ENCODE data around the gene HS6ST2. TPM values are rescaled to one million over a fixed set of nuclear protein-coding genes. Genes with fewer than 3 reads are reported as not detected.

Gene HS6ST2
- polyA plus RNA-seq, 1 donor (not counting 4 experiments of a cell fraction or from before 2014, with no cell fraction given), result 0.43 TPM

DNA sequence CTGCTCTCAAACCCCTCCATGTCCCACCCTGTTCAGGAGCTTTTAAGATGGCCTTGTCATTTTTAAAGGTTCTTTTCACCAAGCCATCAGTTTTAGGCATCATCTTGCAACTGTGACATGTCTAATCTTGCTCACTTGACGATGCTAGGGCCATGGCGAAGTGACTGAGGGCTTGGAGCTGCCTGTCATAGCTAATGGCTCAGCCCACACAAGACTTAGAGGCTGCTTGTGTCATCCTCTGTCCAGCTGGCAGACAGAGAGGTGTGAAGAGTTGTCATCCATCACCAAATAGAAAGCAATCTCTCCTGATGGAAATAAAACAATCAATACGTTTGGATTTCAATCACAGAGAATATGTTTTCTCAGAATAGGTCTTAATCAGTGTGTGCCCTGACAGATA is 194.9 kb downstream of the HS6ST2 start:
- FAIRE-seq (no peak), DNase-seq (ENCODE audit: low read depth, low spot score) (no peak)
- Histone ChIP-seq H3K36me3 (ENCODE audit: control insufficient read depth in 2 of 2, extremely low read depth in 1 of 2, insufficient read depth in 2 of 2, low read length in 2 of 2) (no peaks in the 10 kb centered on the region), H3K79me2 (ENCODE audit: control insufficient read depth, insufficient read depth, low read length) (no peaks in the 10 kb centered on the region), H3K4me3 (ENCODE audit: control insufficient read depth in 2 of 3, extremely low read depth in 1 of 3, insufficient read depth in 2 of 3, low read depth in 1 of 3, low read length in 3 of 3) (no peak overlapping the region), H3K4me2 (ENCODE audit: control insufficient read depth, extremely low read depth, insufficient read depth, low read depth, low read length) (no peak overlapping the region), H3K9ac (ENCODE audit: control insufficient read depth, extremely low read depth, insufficient read depth, low read length) (no peak overlapping the region), H4K20me1 (ENCODE audit: control insufficient read depth, extremely low read depth, insufficient read depth, low read length) (no peaks in the 10 kb centered on the region), H3K4me1 (ENCODE audit: control insufficient read depth, extremely low read depth, insufficient read depth, low read length) (no peaks in the 10 kb centered on the region), H3K9me1 (ENCODE audit: control insufficient read depth, extremely low read depth, insufficient read depth, low read length) (no peaks in the 10 kb centered on the region), H3K27ac (ENCODE audit: control insufficient read depth, insufficient read depth, low read length) (no peak overlapping the region), H3K27me3 (ENCODE audit: control insufficient read depth, extremely low read depth, insufficient read depth, low read length) (no peaks in the 10 kb centered on the region), H2AFZ (ENCODE audit: control insufficient read depth, low read length) (no peak overlapping the region), H3K9me3 (ENCODE audit: control insufficient read depth, low read depth, low read length) (no peaks in the 10 kb centered on the region)
- dilution Hi-C loops (cut with MboI; ENCODE audit: extremely low pct_ligation_motif_present, low sequenced_read_pairs), result no loop called here
- TF ChIP-seq, protein P1, sequence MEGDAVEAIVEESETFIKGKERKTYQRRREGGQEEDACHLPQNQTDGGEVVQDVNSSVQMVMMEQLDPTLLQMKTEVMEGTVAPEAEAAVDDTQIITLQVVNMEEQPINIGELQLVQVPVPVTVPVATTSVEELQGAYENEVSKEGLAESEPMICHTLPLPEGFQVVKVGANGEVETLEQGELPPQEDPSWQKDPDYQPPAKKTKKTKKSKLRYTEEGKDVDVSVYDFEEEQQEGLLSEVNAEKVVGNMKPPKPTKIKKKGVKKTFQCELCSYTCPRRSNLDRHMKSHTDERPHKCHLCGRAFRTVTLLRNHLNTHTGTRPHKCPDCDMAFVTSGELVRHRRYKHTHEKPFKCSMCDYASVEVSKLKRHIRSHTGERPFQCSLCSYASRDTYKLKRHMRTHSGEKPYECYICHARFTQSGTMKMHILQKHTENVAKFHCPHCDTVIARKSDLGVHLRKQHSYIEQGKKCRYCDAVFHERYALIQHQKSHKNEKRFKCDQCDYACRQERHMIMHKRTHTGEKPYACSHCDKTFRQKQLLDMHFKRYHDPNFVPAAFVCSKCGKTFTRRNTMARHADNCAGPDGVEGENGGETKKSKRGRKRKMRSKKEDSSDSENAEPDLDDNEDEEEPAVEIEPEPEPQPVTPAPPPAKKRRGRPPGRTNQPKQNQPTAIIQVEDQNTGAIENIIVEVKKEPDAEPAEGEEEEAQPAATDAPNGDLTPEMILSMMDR (optimal IDR thresholded peaks at IDR 0.05 in 1 of 3, IDR thresholded peaks at IDR 0.05 in 1 of 3, conservative IDR thresholded peaks at IDR 0.05 in 1 of 3; ENCODE audit: extremely low read depth in 1 of 3, insufficient read depth in 2 of 3, low read length in 3 of 3), result no peak
- no peak for TF ChIP-seq EZH2 (IDR thresholded peaks at IDR 0.05; ENCODE audit: low read length)

DNA sequence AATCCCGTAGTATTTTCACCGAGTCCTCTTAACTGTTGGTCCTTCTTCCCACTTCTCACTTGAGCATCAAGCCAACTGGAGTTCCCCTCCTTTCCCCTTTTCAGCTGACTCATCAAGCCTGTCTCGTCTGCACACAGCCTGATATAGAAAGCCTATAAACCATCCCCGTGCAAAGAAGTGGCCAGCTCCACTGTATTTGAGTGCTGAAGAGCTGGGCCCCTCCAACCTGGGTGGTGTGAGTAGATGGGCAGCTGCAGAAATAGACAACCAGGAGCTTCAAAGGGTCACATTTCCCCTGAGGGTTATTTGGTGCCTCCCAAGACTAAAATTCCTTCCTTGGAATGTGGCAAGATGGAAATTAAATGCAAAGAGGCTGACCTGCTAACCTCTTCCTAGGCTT is 199.7 kb downstream of the HS6ST2 start:
- TF ChIP-seq EZH2 (IDR thresholded peaks at IDR 0.05; ENCODE audit: low read length), result no peak
- TF ChIP-seq, protein P1 (optimal IDR thresholded peaks at IDR 0.05 in 1 of 3, IDR thresholded peaks at IDR 0.05 in 1 of 3, conservative IDR thresholded peaks at IDR 0.05 in 1 of 3; ENCODE audit: extremely low read depth in 1 of 3, insufficient read depth in 2 of 3, low read length in 3 of 3), result no peak

More for the DNA sequence above, 199.7 kb downstream of the HS6ST2 start:
- H3K27me3 ChIP-seq (ENCODE audit: control insufficient read depth, extremely low read depth, insufficient read depth, low read length), result peaks cover 6% of the 10 kb centered on the region
- no peak for DNase-seq (ENCODE audit: low read depth, low spot score)
- H3K9me3 ChIP-seq (ENCODE audit: control insufficient read depth, low read depth, low read length), result no peaks in the 10 kb centered on the region
- no peaks in the 10 kb centered on the region for H4K20me1 ChIP-seq (ENCODE audit: control insufficient read depth, extremely low read depth, insufficient read depth, low read length)
- FAIRE-seq, result no peak
- no peak overlapping the region for H3K27ac ChIP-seq (ENCODE audit: control insufficient read depth, insufficient read depth, low read length)
- dilution Hi-C loops (cut with MboI; ENCODE audit: extremely low pct_ligation_motif_present, low sequenced_read_pairs), result no loop called here
- no peaks in the 10 kb centered on the region for H3K9me1 ChIP-seq (ENCODE audit: control insufficient read depth, extremely low read depth, insufficient read depth, low read length)
- no peak overlapping the region for H3K9ac ChIP-seq (ENCODE audit: control insufficient read depth, extremely low read depth, insufficient read depth, low read length)
- no peaks in the 10 kb centered on the region for H3K4me1 ChIP-seq (ENCODE audit: control insufficient read depth, extremely low read depth, insufficient read depth, low read length)
- H3K36me3 ChIP-seq (ENCODE audit: control insufficient read depth in 2 of 2, extremely low read depth in 1 of 2, insufficient read depth in 2 of 2, low read length in 2 of 2), result no peaks in the 10 kb centered on the region
- no peak overlapping the region for H3K4me3 ChIP-seq (ENCODE audit: control insufficient read depth in 2 of 3, extremely low read depth in 1 of 3, insufficient read depth in 2 of 3, low read depth in 1 of 3, low read length in 3 of 3)
- H3K4me2 ChIP-seq (ENCODE audit: control insufficient read depth, extremely low read depth, insufficient read depth, low read depth, low read length), result no peak overlapping the region
- no peaks in the 10 kb centered on the region for H3K79me2 ChIP-seq (ENCODE audit: control insufficient read depth, insufficient read depth, low read length)
- H2AFZ ChIP-seq (ENCODE audit: control insufficient read depth, low read length), result no peak overlapping the region
